GM21515 (cell line): ENCODE measurements around the gene PTPRN2.

ENCODE experiments used
- ATAC-seq: cut with Tn5 transposase; IDR thresholded peaks from one replicate; pipeline ENCODE4 v1.9.1; 2021; ENCODE audit not compliant: unreplicated experiment

The PTPRN2 gene

DNA sequence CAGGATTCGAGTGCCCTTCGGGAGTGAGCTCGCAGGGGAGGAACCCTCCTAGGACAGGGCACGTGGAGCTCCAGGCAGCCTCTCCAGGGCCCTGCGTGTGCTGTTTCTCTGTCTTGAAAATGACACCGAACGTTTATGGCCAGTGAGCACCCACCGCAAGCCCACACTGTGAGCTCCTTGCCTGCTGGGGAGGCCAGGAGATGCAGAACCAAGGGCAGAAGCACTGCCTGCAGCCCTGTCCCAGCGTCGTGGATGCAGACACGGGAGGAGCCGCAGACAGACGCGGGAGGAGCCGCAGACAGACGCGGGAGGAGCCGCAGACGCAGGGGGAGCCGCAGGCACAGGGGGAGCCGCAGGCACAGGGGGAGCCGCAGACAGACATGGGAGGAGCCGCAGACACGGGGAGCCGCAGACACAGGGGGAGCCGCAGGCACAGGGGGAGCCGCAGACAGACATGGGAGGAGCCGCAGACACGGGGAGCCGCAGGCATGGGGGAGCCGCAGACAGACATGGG, 314.4 kb downstream of the PTPRN2 start:
- ATAC-seq: no peak

DNA sequence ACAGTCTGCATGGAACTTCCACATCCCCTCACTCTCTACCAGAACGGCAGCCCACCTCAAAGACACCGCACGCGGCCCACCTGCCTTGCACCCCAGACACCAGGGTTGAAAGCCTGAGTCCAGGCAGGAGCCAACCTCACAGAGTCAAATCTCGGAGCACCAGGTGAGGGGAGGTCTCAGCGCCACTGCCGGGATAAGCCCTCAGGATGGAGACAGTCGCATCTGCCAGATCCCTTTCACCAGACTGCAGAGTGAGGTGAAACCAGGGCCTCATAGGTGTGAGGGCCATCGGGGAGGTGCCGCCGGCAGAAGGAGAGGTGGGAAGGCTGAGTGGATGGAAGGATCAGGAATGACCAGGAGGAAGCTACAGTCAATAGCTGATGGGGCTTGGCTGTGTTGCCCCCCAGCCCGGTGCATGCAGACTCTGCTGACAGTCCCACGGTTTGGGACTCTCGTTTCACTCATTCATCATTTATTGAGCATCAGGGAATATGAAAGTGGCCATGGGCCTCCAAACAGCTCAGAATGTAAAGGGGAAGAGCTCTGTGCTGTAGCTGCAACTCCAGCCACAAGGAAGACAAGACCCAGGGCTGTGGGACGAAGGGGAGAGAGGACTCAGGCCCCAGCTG, 315.0 kb downstream of the PTPRN2 start:
- ATAC-seq: no peak

- ATAC-seq: no peak
Measured at GRCh38 chr7:158272091-158272490, 315.5 kb downstream of the PTPRN2 start.

GRCh38 chr7:158271646-158272045, 316.0 kb downstream of the PTPRN2 start:
- no peak for ATAC-seq

DNA sequence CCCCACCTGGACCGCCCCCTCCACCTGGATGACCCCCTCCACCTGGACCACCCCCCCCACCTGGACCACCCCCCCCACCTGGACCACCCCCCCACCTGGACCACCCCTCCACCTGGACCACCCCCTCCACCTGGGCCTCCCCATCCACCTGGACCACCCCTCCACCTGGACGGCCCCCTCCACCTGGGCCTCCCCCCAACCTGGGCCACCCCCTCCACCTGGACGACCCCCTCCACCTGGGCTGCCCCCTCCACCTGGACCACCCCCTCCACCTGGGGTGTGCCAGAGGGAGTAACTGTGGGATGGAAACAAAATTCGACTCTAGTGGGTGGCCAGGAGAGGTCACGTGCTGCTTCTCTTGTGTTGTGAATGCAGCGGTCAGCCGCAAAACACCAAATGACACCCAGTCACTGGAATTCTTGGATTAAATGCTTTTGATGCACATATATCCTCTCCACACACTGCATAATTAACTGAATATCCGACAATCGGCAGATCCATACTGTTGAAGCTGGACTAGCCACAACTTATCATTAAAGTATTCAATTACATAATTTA, 316.7 kb downstream of the PTPRN2 start:
- no peak for ATAC-seq

DNA sequence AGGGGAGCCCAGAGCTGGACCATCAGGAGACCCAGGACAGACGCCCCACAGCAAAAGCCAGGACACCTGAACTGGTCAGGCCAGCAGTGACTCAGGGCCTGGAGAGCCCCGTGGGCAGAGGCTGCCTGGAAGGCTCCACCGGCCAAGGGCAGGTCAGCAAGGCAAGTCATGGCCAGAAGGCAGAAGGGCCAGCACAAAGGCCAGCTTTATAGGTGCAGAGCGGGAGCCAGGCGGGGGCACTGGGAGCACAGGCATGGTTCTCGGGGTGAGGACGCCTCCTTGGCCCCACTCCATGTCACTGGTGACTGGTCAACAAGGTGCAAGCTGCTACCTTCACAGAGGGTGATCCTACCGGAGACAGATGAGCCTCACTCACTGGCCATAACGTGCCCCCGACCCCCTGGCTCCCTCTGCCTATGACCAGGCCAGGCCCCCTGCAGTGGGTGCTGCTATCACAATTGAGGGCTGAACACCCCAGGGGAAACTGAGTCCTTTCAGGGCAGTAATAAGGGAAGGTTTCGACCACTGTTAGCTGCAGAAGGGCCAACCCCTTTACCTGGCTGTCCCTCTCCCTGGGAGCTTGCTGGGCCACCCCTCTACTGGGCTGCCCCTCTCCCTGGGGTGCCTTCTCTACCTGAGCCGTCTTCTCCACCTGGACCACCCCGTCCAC, 317.4 kb downstream of the PTPRN2 start:
- ATAC-seq: no peak

DNA sequence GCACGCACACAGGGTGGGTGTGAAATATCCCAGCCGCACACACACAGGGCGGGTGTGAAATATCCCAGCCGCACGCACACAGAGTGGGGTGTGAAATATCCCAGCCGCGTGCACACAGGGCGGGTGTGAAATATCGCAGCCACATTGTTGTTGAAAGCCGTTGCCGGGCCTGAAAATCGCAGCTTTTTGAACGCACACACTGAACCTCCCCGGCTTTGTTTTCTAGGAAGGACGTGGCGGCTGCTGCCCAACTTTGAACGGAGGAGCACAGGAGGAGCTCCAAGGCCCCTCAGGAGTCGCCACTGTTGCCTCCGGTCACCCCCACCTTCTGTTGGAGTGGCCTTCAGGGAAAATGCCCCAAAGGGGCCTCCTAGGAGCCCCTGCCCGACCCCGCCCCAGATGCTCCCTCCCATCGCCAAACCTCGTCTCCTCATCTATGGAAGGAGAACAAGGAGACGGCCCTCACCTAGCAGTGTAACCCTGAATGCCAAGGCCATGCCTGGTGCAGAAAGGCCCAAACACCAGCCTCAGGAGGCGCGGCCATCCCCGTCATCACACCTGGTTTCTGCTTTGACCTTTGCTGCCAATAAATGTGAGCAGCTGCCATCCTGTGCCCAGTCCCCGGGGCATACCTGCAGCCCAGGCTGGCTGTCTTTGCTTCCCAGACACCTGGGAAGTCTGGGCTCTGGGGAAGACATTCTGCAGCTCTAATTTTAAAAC, 318.6 kb downstream of the PTPRN2 start:
- ATAC-seq: no peak

DNA sequence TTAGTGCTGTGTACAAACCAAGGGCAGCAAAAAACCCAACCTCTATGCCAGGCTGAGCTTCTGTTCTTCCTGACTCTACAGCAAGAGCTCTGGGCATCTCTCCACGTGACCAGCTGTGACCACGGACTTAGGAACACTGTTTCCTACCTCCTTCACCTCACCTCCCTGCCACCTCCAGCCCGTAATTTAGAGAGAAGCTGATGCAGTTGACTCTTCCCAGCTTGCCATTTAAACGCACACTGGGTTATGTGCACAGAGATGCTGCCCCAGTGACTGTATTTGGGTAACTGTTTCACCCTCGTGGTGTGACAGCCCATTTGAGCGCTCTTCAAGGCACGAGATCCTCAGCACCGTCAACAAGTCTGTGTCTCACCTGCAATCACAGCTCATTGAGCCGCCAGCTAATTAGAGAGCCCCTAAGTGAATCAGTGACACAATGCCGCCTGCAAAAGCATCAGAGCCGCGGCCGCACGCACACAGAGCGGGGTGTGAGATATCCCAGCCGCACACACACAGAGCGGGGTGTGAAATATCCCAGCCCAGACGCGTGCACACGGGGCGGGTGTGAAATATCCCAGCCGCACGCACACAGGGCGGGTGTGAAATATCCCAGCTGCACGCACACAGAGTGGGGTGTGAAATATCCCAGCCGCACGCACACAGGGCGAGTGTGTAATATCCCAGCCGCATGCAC, 319.7 kb downstream of the PTPRN2 start:
- no peak for ATAC-seq

GRCh38 chr7:158266817-158267741, 320.5 kb downstream of the PTPRN2 start:
- ATAC-seq: no peak

GRCh38 chr7:158266426-158266816, 321.2 kb downstream of the PTPRN2 start:
- no peak for ATAC-seq

- no peak for ATAC-seq
Measured at GRCh38 chr7:158265743-158266080, 321.9 kb downstream of the PTPRN2 start.

DNA sequence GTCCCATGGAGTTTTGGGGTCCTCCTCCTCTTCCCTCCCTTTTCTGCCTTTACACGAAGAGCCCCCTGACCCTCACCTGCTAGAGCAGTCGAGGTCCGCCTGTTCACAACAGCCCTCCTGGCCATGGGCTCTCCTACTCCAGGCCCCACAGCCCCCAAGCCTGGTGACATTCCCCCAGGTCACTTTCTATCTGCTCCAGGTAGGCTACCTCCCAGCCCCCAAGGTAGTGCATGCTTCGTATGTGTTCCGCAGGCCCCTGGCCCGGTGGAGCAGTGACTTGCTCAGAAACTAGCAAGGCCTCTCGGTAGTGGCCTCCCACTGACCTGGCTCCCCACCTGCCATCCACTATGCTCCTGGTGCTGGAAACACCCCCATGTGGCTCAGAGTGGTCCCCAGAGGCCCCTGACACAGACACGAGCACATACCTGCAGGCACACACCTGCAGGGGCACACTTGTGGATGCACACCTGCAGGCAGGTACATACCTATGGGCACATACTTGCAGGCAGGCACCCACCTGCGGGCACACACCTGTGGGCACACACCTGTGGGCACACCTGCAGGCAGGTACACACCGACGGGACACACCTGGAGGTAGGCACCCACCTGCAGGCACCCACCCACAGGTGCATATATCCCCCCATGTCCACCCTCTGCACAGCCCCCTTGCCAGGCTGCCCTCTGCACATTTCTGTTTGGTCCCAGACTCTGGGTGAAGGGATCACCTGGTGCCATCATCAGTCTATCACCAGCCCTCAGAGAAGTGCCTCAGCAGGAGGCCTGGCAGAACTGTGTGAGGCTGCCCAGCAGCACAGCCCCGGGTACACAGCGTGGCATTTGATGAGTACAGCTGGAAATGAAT, 322.5 kb downstream of the PTPRN2 start:
- ATAC-seq: no peak

- ATAC-seq: no peak
Measured at GRCh38 chr7:158263964-158264748, 323.5 kb downstream of the PTPRN2 start.

- ATAC-seq: no peak
Measured at GRCh38 chr7:158263110-158263963, 324.3 kb downstream of the PTPRN2 start.

- no peak for ATAC-seq
Measured at GRCh38 chr7:158262284-158263109, 325.1 kb downstream of the PTPRN2 start.

DNA sequence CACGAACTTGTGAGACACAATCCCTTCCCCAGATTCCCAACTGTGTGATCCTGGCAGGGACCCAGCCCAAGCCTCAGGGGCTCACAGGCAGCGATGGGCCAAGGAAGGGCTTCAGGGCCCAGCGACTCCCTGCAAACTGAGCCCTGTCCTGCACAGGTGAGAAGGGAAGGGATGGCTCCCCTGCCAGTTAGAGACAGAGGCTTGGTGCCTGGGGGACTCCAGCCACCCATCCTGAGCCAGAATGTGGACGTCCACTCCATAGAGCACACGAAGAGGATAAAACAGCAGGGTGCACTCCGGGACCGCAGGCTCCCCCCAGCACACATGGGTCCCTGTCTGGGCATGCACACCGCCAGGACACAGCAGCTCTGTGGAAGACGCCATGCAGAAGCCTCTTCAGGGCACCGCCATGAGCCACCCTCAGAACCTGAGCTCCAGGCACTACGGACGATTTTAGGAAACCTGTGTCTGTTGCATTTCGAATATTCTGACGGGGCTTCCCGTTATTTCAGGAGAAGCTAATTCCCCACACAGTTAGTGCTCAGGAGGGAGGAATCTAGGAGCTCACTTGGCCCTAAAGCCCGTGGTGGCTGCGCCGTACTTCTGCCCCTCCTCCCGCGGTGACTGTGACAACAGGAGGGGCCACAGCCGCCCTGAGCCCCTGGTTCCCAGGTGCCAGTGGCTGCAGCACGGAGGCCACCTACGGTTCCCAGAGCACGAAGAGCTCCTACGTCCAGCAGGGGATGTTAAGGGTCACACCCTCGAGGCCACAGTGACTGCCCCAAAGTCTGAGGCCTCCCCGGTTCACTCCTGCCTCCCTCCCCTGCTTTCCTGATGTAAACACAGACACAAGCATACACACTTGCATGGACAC, 326.0 kb downstream of the PTPRN2 start:
- no peak for ATAC-seq
